ENCODE results near the gene SIMC1.
"Not testable (repeated sequence)": the region's sequence is repeated elsewhere in the genome, so short reads cannot be mapped to it uniquely, and the experiment has no call there.

The SIMC1 gene

GRCh38 chr5:176237971-176238644 is at the start of gene SIMC1:
Gene SIMC1 (plus strand): TSS chr5:176238424. CDS start chr5:176238509, 85 bp downstream.
- not testable (repeated sequence) for DNase-seq (ENCODE audit: low spot score); H3K4me1 ChIP-seq (ENCODE audit: insufficient read depth, poor library complexity, severe bottlenecking); H3K27ac ChIP-seq (ENCODE audit: poor library complexity, severe bottlenecking); H3K27me3 ChIP-seq (ENCODE audit: insufficient read depth, poor library complexity, severe bottlenecking); H3K36me3 ChIP-seq (ENCODE audit: low read depth); H3K9me3 ChIP-seq (ENCODE audit: severe bottlenecking)
- ATAC-seq (ENCODE audit: low read depth), result peak; percentile 37
- peak within 1 kb of the TSS; percentile 20 for H3K4me3 ChIP-seq (ENCODE audit: severe bottlenecking)

- ATAC-seq (ENCODE audit: low read depth), result no peak
- no peak for TF ChIP-seq CTCF (IDR thresholded peaks at IDR 0.05; ENCODE audit: poor library complexity, severe bottlenecking)
- no peak overlapping the region for H3K27ac ChIP-seq (ENCODE audit: poor library complexity, severe bottlenecking)
These were observed 49.6 kb upstream of the SIMC1 start for GRCh38 chr5:176188506-176189193.

GRCh38 chr5:176189857-176190256 is 48.4 kb upstream of the SIMC1 start:
- TF ChIP-seq CTCF (IDR thresholded peaks at IDR 0.05; ENCODE audit: poor library complexity, severe bottlenecking), result no peak
- Histone ChIP-seq H3K4me1 (ENCODE audit: insufficient read depth, poor library complexity, severe bottlenecking) (peaks cover 11% of the 10 kb centered on the region), H3K27me3 (ENCODE audit: insufficient read depth, poor library complexity, severe bottlenecking) (no peaks in the 10 kb centered on the region), H3K9me3 (ENCODE audit: severe bottlenecking) (no peaks in the 10 kb centered on the region), H3K4me3 (ENCODE audit: severe bottlenecking) (no peak overlapping the region), H3K27ac (ENCODE audit: poor library complexity, severe bottlenecking) (no peak overlapping the region), H3K36me3 (ENCODE audit: low read depth) (no peaks in the 10 kb centered on the region)
- DNase-seq (ENCODE audit: low spot score) (no peak), ATAC-seq (ENCODE audit: low read depth) (no peak)

More at GRCh38 chr5:176188506-176189193, 49.6 kb upstream of the SIMC1 start:
- H3K4me1 ChIP-seq (ENCODE audit: insufficient read depth, poor library complexity, severe bottlenecking), result peaks cover 13% of the 10 kb centered on the region
- no peaks in the 10 kb centered on the region for H3K36me3 ChIP-seq (ENCODE audit: low read depth)
- no peaks in the 10 kb centered on the region for H3K27me3 ChIP-seq (ENCODE audit: insufficient read depth, poor library complexity, severe bottlenecking)
- no peak overlapping the region for H3K4me3 ChIP-seq (ENCODE audit: severe bottlenecking)
- DNase-seq (ENCODE audit: low spot score), result no peak
- no peaks in the 10 kb centered on the region for H3K9me3 ChIP-seq (ENCODE audit: severe bottlenecking)

GRCh38 chr5:176190886-176191755 is 47.1 kb upstream of the SIMC1 start:
- Histone ChIP-seq H3K36me3 (ENCODE audit: low read depth) (no peaks in the 10 kb centered on the region), H3K27me3 (ENCODE audit: insufficient read depth, poor library complexity, severe bottlenecking) (no peaks in the 10 kb centered on the region), H3K4me1 (ENCODE audit: insufficient read depth, poor library complexity, severe bottlenecking) (no peaks in the 10 kb centered on the region), H3K4me3 (ENCODE audit: severe bottlenecking) (no peak overlapping the region), H3K9me3 (ENCODE audit: severe bottlenecking) (no peaks in the 10 kb centered on the region), H3K27ac (ENCODE audit: poor library complexity, severe bottlenecking) (no peak overlapping the region)
- no peak for TF ChIP-seq CTCF (IDR thresholded peaks at IDR 0.05; ENCODE audit: poor library complexity, severe bottlenecking)
- ATAC-seq (ENCODE audit: low read depth) (no peak), DNase-seq (ENCODE audit: low spot score) (no peak)

- Histone ChIP-seq H3K27me3 (ENCODE audit: insufficient read depth, poor library complexity, severe bottlenecking) (no peaks in the 10 kb centered on the region), H3K4me3 (ENCODE audit: severe bottlenecking) (no peak overlapping the region), H3K36me3 (ENCODE audit: low read depth) (no peaks in the 10 kb centered on the region), H3K27ac (ENCODE audit: poor library complexity, severe bottlenecking) (no peak overlapping the region), H3K4me1 (ENCODE audit: insufficient read depth, poor library complexity, severe bottlenecking) (no peaks in the 10 kb centered on the region), H3K9me3 (ENCODE audit: severe bottlenecking) (no peaks in the 10 kb centered on the region)
- no peak for ATAC-seq (ENCODE audit: low read depth)
- DNase-seq (ENCODE audit: low spot score), result no peak
- no peak for TF ChIP-seq CTCF (IDR thresholded peaks at IDR 0.05; ENCODE audit: poor library complexity, severe bottlenecking)
These were observed 46.0 kb upstream of the SIMC1 start for GRCh38 chr5:176192094-176192721.

GRCh38 chr5:176192722-176193117 is 45.5 kb upstream of the SIMC1 start:
- not testable (repeated sequence) for ATAC-seq (ENCODE audit: low read depth); H3K36me3 ChIP-seq (ENCODE audit: low read depth); H3K27me3 ChIP-seq (ENCODE audit: insufficient read depth, poor library complexity, severe bottlenecking); H3K4me3 ChIP-seq (ENCODE audit: severe bottlenecking); H3K4me1 ChIP-seq (ENCODE audit: insufficient read depth, poor library complexity, severe bottlenecking); H3K27ac ChIP-seq (ENCODE audit: poor library complexity, severe bottlenecking); H3K9me3 ChIP-seq (ENCODE audit: severe bottlenecking); DNase-seq (ENCODE audit: low spot score)

- H3K9me3 ChIP-seq (ENCODE audit: severe bottlenecking); ATAC-seq (ENCODE audit: low read depth); DNase-seq (ENCODE audit: low spot score); H3K27me3 ChIP-seq (ENCODE audit: insufficient read depth, poor library complexity, severe bottlenecking); H3K4me1 ChIP-seq (ENCODE audit: insufficient read depth, poor library complexity, severe bottlenecking); H3K27ac ChIP-seq (ENCODE audit: poor library complexity, severe bottlenecking); H3K36me3 ChIP-seq (ENCODE audit: low read depth); H3K4me3 ChIP-seq (ENCODE audit: severe bottlenecking): not testable (repeated sequence)
These were observed 44.6 kb upstream of the SIMC1 start for GRCh38 chr5:176193636-176194035.

Data from RWPE2 (cell line).